ENCODE measurements around the gene NPAS3. TPM values are rescaled to one million over a fixed set of nuclear protein-coding genes. Genes with fewer than 3 reads are reported as not detected.

The NPAS3 gene
- total RNA-seq, 6 donors from 2014 or later, result 0.30 to 0.77 (median 0.59) TPM; not detected in 2

DNA sequence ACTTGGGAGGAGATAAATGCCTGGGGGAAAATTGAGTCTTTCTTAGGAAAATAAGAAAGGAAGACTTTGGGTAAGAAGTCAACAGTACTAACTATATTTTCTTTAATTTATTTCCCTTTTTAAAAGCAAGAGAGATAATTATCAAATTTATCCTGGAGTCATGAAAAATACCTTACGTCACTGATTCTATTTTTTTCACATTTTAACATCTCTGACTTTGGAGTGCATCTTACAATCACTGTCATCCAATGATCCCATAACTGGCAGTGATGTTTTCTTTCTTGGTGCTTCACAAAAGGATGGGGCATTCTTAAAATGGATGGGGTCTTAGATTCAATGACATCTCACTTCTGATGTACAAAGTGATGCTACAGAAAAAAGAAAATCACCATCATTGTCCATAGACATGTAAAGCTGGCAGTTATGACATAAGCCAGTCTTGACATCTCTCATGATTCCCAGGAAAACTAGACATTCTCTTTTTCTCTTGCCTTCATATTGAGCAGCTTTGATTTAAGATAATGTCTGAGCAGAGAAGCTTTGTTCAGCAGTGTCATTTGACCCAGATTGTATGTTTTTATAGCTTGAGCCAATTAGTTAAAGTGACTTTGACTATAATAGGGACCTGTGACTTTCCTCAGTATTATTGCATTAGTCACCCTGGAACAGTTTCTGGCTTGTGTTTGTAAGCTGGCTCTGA lies 776.0 kb downstream of the NPAS3 start:
- Histone ChIP-seq H3K36me3 (no peaks in the 10 kb centered on the region), H3K4me1 (no peaks in the 10 kb centered on the region), H3K27ac (no peak overlapping the region), H3K9me3 (no peaks in the 10 kb centered on the region), H3K27me3 (no peaks in the 10 kb centered on the region), H3K4me3 (no peak overlapping the region)
- TF ChIP-seq EP300 (IDR thresholded peaks at IDR 0.05) (no peak), CTCF (IDR thresholded peaks at IDR 0.05) (no peak), POLR2AphosphoS5 (IDR thresholded peaks at IDR 0.05) (no peak), POLR2A (IDR thresholded peaks at IDR 0.05) (no peak)
- WGBS, 2 donors, result 95 to 96% methylated on average over 1 of the region's 1 CpG
- ATAC-seq (ENCODE audit: low FRiP score in 2 of 2) (no peak), DNase-seq (no peak)

- H3K36me3 ChIP-seq, result no peaks in the 10 kb centered on the region
- no peaks in the 10 kb centered on the region for H3K27me3 ChIP-seq
- no peak overlapping the region for H3K27ac ChIP-seq
- WGBS, 2 donors, result 81 to 88% methylated on average over 1 of the region's 1 CpG
- no peak for DNase-seq
- ATAC-seq (ENCODE audit: low FRiP score in 2 of 2), result no peak
- TF ChIP-seq POLR2A (IDR thresholded peaks at IDR 0.05), result no peak
- no peak for TF ChIP-seq POLR2AphosphoS5 (IDR thresholded peaks at IDR 0.05)
- no peak overlapping the region for H3K4me3 ChIP-seq
- H3K4me1 ChIP-seq, result no peaks in the 10 kb centered on the region
- no peaks in the 10 kb centered on the region for H3K9me3 ChIP-seq
Observed at GRCh38 chr14:33715227-33715528, 776.5 kb downstream of the NPAS3 start.

- H3K27ac ChIP-seq, result no peak overlapping the region
- ATAC-seq (ENCODE audit: low FRiP score in 2 of 2) (no peak), DNase-seq (no peak)
- no peaks in the 10 kb centered on the region for H3K36me3 ChIP-seq
- no peak for TF ChIP-seq EP300 (IDR thresholded peaks at IDR 0.05)
- no peak for TF ChIP-seq POLR2A (IDR thresholded peaks at IDR 0.05)
- TF ChIP-seq CTCF (IDR thresholded peaks at IDR 0.05), result no peak
- TF ChIP-seq POLR2AphosphoS5 (IDR thresholded peaks at IDR 0.05), result no peak
- H3K4me3 ChIP-seq, result no peak overlapping the region
- no peaks in the 10 kb centered on the region for H3K27me3 ChIP-seq
- 43 to 46% methylated on average over 2 of the region's 2 CpGs for WGBS, 2 donors
- no peaks in the 10 kb centered on the region for H3K4me1 ChIP-seq
- no peaks in the 10 kb centered on the region for H3K9me3 ChIP-seq
Observed at GRCh38 chr14:33716921-33717320, 778.2 kb downstream of the NPAS3 start.

- Histone ChIP-seq H3K4me3 (no peak overlapping the region), H3K9me3 (no peaks in the 10 kb centered on the region), H3K4me1 (no peaks in the 10 kb centered on the region), H3K27ac (no peak overlapping the region), H3K27me3 (no peaks in the 10 kb centered on the region), H3K36me3 (no peaks in the 10 kb centered on the region)
- DNase-seq (no peak), ATAC-seq (ENCODE audit: low FRiP score in 2 of 2) (no peak)
- WGBS, 2 donors, result 87 to 97% methylated on average over 4 of the region's 4 CpGs
- TF ChIP-seq POLR2AphosphoS5 (IDR thresholded peaks at IDR 0.05), result no peak
- no peak for TF ChIP-seq CTCF (IDR thresholded peaks at IDR 0.05)
- TF ChIP-seq POLR2A (IDR thresholded peaks at IDR 0.05), result no peak
- TF ChIP-seq EP300 (IDR thresholded peaks at IDR 0.05), result no peak
Observed at GRCh38 chr14:33717866-33718265, 779.2 kb downstream of the NPAS3 start.

- WGBS, 2 donors, result 85 to 86% methylated on average over 4 of the region's 4 CpGs
- H3K4me3 ChIP-seq, result no peak overlapping the region
- ATAC-seq (ENCODE audit: low FRiP score in 2 of 2), result no peak
- TF ChIP-seq CTCF (IDR thresholded peaks at IDR 0.05) (no peak), EP300 (IDR thresholded peaks at IDR 0.05) (no peak), POLR2AphosphoS5 (IDR thresholded peaks at IDR 0.05) (no peak), POLR2A (IDR thresholded peaks at IDR 0.05) (no peak)
- no peaks in the 10 kb centered on the region for H3K36me3 ChIP-seq
- no peak for DNase-seq
- H3K27ac ChIP-seq, result no peak overlapping the region
- H3K4me1 ChIP-seq, result no peaks in the 10 kb centered on the region
- H3K27me3 ChIP-seq, result no peaks in the 10 kb centered on the region
- H3K9me3 ChIP-seq, result no peaks in the 10 kb centered on the region
Observed at GRCh38 chr14:33720284-33720787, 781.7 kb downstream of the NPAS3 start.
